Heart right ventricle (tissue), 16 donors: Measurements from ENCODE around the gene AOC2. TPM values are rescaled to one million over a fixed set of nuclear protein-coding genes. Genes with fewer than 3 reads are reported as not detected.

ENCODE experiments used
- ATAC-seq, 8 donors: fragments of 200-7000 bp; cut with Tn5 transposase; one replicate each; pipeline ENCODE4 v1.9.1; 2020; ENCODE audit warnings: mild to moderate bottlenecking in 8 of 8, moderate library complexity in 8 of 8, moderate number of reproducible peaks in 1 of 8
- DNase-seq, 2 donors: peaks; one replicate each; pipeline ENCODE4 v3.0.0-alpha.2; 2020
- H3K27ac ChIP-seq, 10 donors: fragments of 200-600 bp; sonication (generic) in 2 of 10; one replicate each; pipeline versions ENCODE4 v1.5.0 to v1.8.0; 2020 to 2022; ENCODE audit warnings: mild to moderate bottlenecking in 3 of 10
- H3K27me3 ChIP-seq, 7 donors: fragments of 200-600 bp; one replicate each; pipeline ENCODE4 v1.8.0; 2021 to 2022; ENCODE audit warnings: mild to moderate bottlenecking in 2 of 7
- H3K36me3 ChIP-seq, 9 donors: fragments of 200-600 bp; sonication (generic) in 1 of 9; one replicate each; pipeline versions ENCODE4 v1.5.0 to v1.8.0; 2020 to 2022; ENCODE audit warnings: mild to moderate bottlenecking in 2 of 9
- H3K4me1 ChIP-seq, 9 donors: fragments of 200-600 bp; sonication (generic) in 1 of 9; one replicate each; pipeline versions ENCODE4 v1.5.0 to v1.8.0; 2020 to 2022; ENCODE audit warnings: mild to moderate bottlenecking in 4 of 9
- H3K4me3 ChIP-seq, 10 donors: fragments of 200-600 bp; sonication (generic) in 2 of 10; one replicate each; pipeline versions ENCODE4 v1.5.0 to v1.8.0; 2020 to 2022; ENCODE audit warnings: mild to moderate bottlenecking in 7 of 10, moderate library complexity in 2 of 10
- H3K9me3 ChIP-seq, 11 donors: fragments of 200-600 bp in 10 of 11; sonication (generic) in 2 of 11; one replicate each; pipeline versions ENCODE4 v1.5.0 to v1.8.0; 2013 to 2022; ENCODE audit warnings: mild to moderate bottlenecking in 2 of 11, control low read depth in 1 of 11, moderate library complexity in 1 of 11
- CTCF ChIP-seq, 9 donors: fragments of 200-600 bp; sonication (generic) in 2 of 9; IDR thresholded peaks; one replicate each; pipeline versions ENCODE4 v1.5.0 to v1.8.0; 2021 to 2022; ENCODE audit warnings: antibody characterized with exemption in 9 of 9, mild to moderate bottlenecking in 5 of 9, moderate library complexity in 1 of 9
- WGBS, 2 donors: extraction: QIAGEN DNeasy Blood & Tissue Kit; methylation state at CpG; one replicate each; pipeline ENCODE4 v1.1.7; 2013; ENCODE audit warnings: inconsistent platforms in 1 of 2; 5-methylcytosine and 5-hydroxymethylcytosine counted together
- intact Hi-C, 10 donors: fragments of 100-400 bp; cut with DNase I; formaldehyde crosslinking; loops; one replicate each; pipeline versions ENCODE4 v1.11.1 to v1.14.2; 2022
- long read RNA-seq, 3 donors: library from polyadenylated mRNA; unstranded; transcript quantifications; one replicate each; pipeline ENCODE4 v2.0.0, GENCODE V29; 2020 to 2021
- polyA plus RNA-seq, 2 donors: library from polyadenylated mRNA; stranded (reverse); fragments of 200-250 nt; gene quantifications; one replicate each; pipeline ENCODE4 v1.2.3, GENCODE V29; 2013
- total RNA-seq, 10 donors: library from RNA; stranded (reverse); fragmentation: NEBNext Ultra II Directional in 3 of 10; extraction: Animal tissue kit (Norgen Biotek cat#: 25700) in 3 of 10; gene quantifications; one replicate each; pipeline versions ENCODE4 v1.2.1 to v1.2.4, GENCODE V29; 2021 to 2023
- donor health status: Arrhythmogenic right ventricular cardiomyopathy.
- donor health status: ischemic (EF 13 %, LVEDD 7.1; RV severe dilation, severe dysfunction).
- donor health status: healthy with polysubstance abuse.
- donor health status: DM: no; HTN: yes; CAD: no.
- donor health status: DM: no; HTN: no; CAD: no.
- donor health status: ischemic (EF 25% LVEDD 6.9; RV normal size, moderate dysfunction).
- donor health status: ischemic (EF 25% LVEDD 5.7; RV mildly dilated, moderate dysfunction).
- donor health status: healthy.
- donor health status: DM: yes; HTN: yes; CAD: no.
- donor health status: Ischemic cardiomyopathy.
- donor health status: ischemic (EF 35%, LVEDD 5.7; RV mildly dilated, moderate dysfunction).
- donor health status: nonischemic (EF 11% LVEDD 7.7; RV severe dilation, severe dysfunction).
- donor health status: DM: yes; HTN: yes; CAD: no.
- donor health status: PGD.
- donor health status: ischemic (EF 29% LVEDD 5.4; RV normal size, mild dysfunction).
- donor health status: nonischemic (EF 23%, LVEDD 6.1; RV moderate dilation, normal function).

The AOC2 gene
- under 1 TPM; 0.14 to 0.72 (median 0.45) TPM for total RNA-seq
- polyA plus RNA-seq = under 1 TPM; 0.51 to 0.54 TPM
- long read RNA-seq, donor 1 = 0 reads
- long read RNA-seq, donor 2 = 0 reads
- long read RNA-seq, donor 3, partial matches to known transcripts = 1 of 1 reads
- long read RNA-seq, donor 3, other reads (novel, unspliced or antisense) = 0 of 1 reads

- ATAC-seq (no peak), DNase-seq (no peak)
- peak within 1 kb of the TSS in 1 of 10 donors; percentile 12 for H3K27ac ChIP-seq
- TF ChIP-seq CTCF (IDR thresholded peaks at IDR 0.05) = no peak
- intact Hi-C loops = loop anchor here in 2 of 10 donors (2.0 to 5.0 kb wide), 2 partner anchors 85 to 93 kb away; no protein-coding TSS in a partner anchor
- no peaks in the 10 kb centered on the region for H3K9me3 ChIP-seq
- WGBS, 2 donors = 65 to 67% methylated on average over 4 of the region's 4 CpGs
- no peak within 1 kb of the TSS for H3K4me3 ChIP-seq
- peaks cover 0 to 22% (median 0%) of the 10 kb centered on the region in 9 donors for H3K4me1 ChIP-seq
- H3K27me3 ChIP-seq = no peaks in the 10 kb centered on the region
- H3K36me3 ChIP-seq = peaks cover 0 to 67% (median 27%) of the 10 kb centered on the region in 9 donors
Observed at GRCh38 chr17:42844271-42844670, at the start of gene AOC2. TSS of gene AOC2 (plus strand) at chr17:42844580. CDS start at chr17:42844627, 47 bp downstream.

- 72 to 74% methylated on average over 4 of the region's 4 CpGs for WGBS, 2 donors
- Histone ChIP-seq H3K4me1 (peaks cover 0 to 23% (median 17%) of the 10 kb centered on the region in 9 donors), H3K9me3 (no peaks in the 10 kb centered on the region), H3K27ac (no peak overlapping the region), H3K27me3 (peaks cover 0 to 3% (median 0%) of the 10 kb centered on the region in 7 donors), H3K36me3 (peaks cover 0 to 19% (median 4%) of the 10 kb centered on the region in 9 donors), H3K4me3 (no peak overlapping the region)
- intact Hi-C loops = loop anchor here in 1 of 10 donors (10.0 kb wide), 1 partner anchor 190 kb away; the partner anchor contains the start of genes RETREG3 and TUBG1
- ATAC-seq = no peak
- DNase-seq = no peak
- no peak for TF ChIP-seq CTCF (IDR thresholded peaks at IDR 0.05)
Observed at GRCh38 chr17:42795061-42795460, 49.3 kb upstream of the AOC2 start.

- TF ChIP-seq CTCF (IDR thresholded peaks at IDR 0.05) = no peak
- 88 to 91% methylated on average over 10 of the region's 10 CpGs for WGBS, 2 donors
- Histone ChIP-seq H3K27me3 (no peaks in the 10 kb centered on the region), H3K27ac (no peak overlapping the region), H3K4me3 (no peak overlapping the region), H3K4me1 (peaks cover 0 to 23% (median 17%) of the 10 kb centered on the region in 9 donors), H3K36me3 (peaks cover 0 to 19% (median 4%) of the 10 kb centered on the region in 9 donors), H3K9me3 (no peaks in the 10 kb centered on the region)
- intact Hi-C loops = loop anchor here in 1 of 10 donors (10.0 kb wide), 1 partner anchor 191 kb away; the partner anchor contains the start of genes RETREG3 and TUBG1
- DNase-seq (no peak), ATAC-seq (no peak)
Observed at GRCh38 chr17:42795465-42795864, 48.9 kb upstream of the AOC2 start.

GRCh38 chr17:42796066-42796758 lies 48.2 kb upstream of the AOC2 start:
- Histone ChIP-seq H3K27ac (no peak overlapping the region), H3K27me3 (no peaks in the 10 kb centered on the region), H3K9me3 (no peaks in the 10 kb centered on the region), H3K36me3 (peaks cover 0 to 19% (median 4%) of the 10 kb centered on the region in 9 donors), H3K4me3 (no peak overlapping the region), H3K4me1 (peaks cover 0 to 23% (median 17%) of the 10 kb centered on the region in 9 donors)
- ATAC-seq (no peak), DNase-seq (no peak)
- WGBS, 2 donors = 87 to 92% methylated on average over 18 of the region's 18 CpGs
- no peak for TF ChIP-seq CTCF (IDR thresholded peaks at IDR 0.05)
- intact Hi-C loops = loop anchor here in 1 of 10 donors (10.0 kb wide), 1 partner anchor 191 kb away; the partner anchor contains the start of genes RETREG3 and TUBG1
